Activated B cell treated with CpG ODN at 0.5 μM for 24 hours (primary cell): ENCODE measurements around the gene NDFIP2. TPM values are rescaled to one million over a fixed set of nuclear protein-coding genes. Genes with fewer than 3 reads are reported as not detected.
"Not testable (repeated sequence)": the region's sequence is repeated elsewhere in the genome, so short reads cannot be mapped to it uniquely, and the experiment has no call there.

Experiments used
- ATAC-seq: fragments of 200-7000 bp; cut with Tn5 transposase; one replicate; pipeline ENCODE4 v1.10.0; 2021; ENCODE audit warnings: low read depth, mild to moderate bottlenecking, moderate library complexity
- CTCF ChIA-PET: fragments of 350-600 bp; sonication (Branson Sonifier 250); formaldehyde crosslinking; loops from one replicate; lab custom pipeline; 2021; ENCODE audit warnings: antibody characterized with exemption; lab: Charles Lee
- POLR2A ChIA-PET: fragments of 350-600 bp; sonication (Branson Sonifier 250); formaldehyde crosslinking; loops from one replicate; lab custom pipeline; 2021; ENCODE audit warnings: antibody characterized with exemption; lab: Charles Lee
- DNase-seq: peaks from one replicate; pipeline ENCODE4 v3.0.0; 2022
- H3K27ac Mint-ChIP-seq: one replicate; pipeline ENCODE4 v1.8.0; 2020; ENCODE audit warnings: mixed read lengths
- H3K27me3 Mint-ChIP-seq: one replicate; pipeline ENCODE4 v1.8.0; 2021; ENCODE audit warnings: mixed read lengths
- H3K36me3 Mint-ChIP-seq: one replicate; pipeline ENCODE4 v1.8.0; 2021; ENCODE audit warnings: low read depth, mixed read lengths
- H3K4me1 Mint-ChIP-seq: one replicate; pipeline ENCODE4 v1.8.0; 2021; ENCODE audit warnings: mixed read lengths
- H3K4me3 Mint-ChIP-seq: one replicate; pipeline ENCODE4 v1.8.0; 2020; ENCODE audit warnings: mild to moderate bottlenecking, mixed read lengths
- H3K9me3 Mint-ChIP-seq: one replicate; pipeline ENCODE4 v1.8.0; 2020; ENCODE audit warnings: mixed read lengths
- CTCF ChIP-seq: fragments of 200-600 bp; IDR thresholded peaks from one replicate; pipeline ENCODE4 v1.8.0; 2022; ENCODE audit warnings: antibody characterized with exemption, mild to moderate bottlenecking
- intact Hi-C: fragments of 100-400 bp; cut with micrococcal nuclease; formaldehyde crosslinking; loops from one replicate; pipeline ENCODE4 v1.15.1; 2024
- total RNA-seq: library from RNA; stranded (reverse); gene quantifications from 2 replicates; pipeline ENCODE4 v1.2.3, GENCODE V29; 2022

NDFIP2 gene
- total RNA-seq, 1 donor from 2014 or later: 2.8 TPM

- intact Hi-C loops: no loop called here
- POLR2A ChIA-PET: no interaction called here
- H3K4me1 Mint-ChIP-seq: no peaks in the 10 kb centered on the region
Observed at GRCh38 chr13:79562557-79562956, 81.6 kb downstream of the NDFIP2 start.

GRCh38 chr13:79566118-79566517 lies 85.2 kb downstream of the NDFIP2 start:
- no peak for TF ChIP-seq CTCF
- ChIA-PET POLR2A (no interaction called here), CTCF (no interaction called here)
- ATAC-seq (no peak), DNase-seq (no peak)
- Mint-ChIP-seq H3K4me1 (no peaks in the 10 kb centered on the region), H3K4me3 (no peak overlapping the region), H3K27me3 (peaks cover 8% of the 10 kb centered on the region), H3K36me3 (no peaks in the 10 kb centered on the region), H3K9me3 (peaks cover 9% of the 10 kb centered on the region), H3K27ac (no peak overlapping the region)
- intact Hi-C loops: no loop called here

More at GRCh38 chr13:79562557-79562956, 81.6 kb downstream of the NDFIP2 start:
- CTCF ChIA-PET: no interaction called here
- H3K9me3 Mint-ChIP-seq: peaks cover 9% of the 10 kb centered on the region
- no peak for DNase-seq
- peaks cover 8% of the 10 kb centered on the region for H3K27me3 Mint-ChIP-seq
- no peak for ATAC-seq
- H3K4me3 Mint-ChIP-seq: no peak overlapping the region
- no peak for TF ChIP-seq CTCF
- H3K36me3 Mint-ChIP-seq: no peaks in the 10 kb centered on the region
- H3K27ac Mint-ChIP-seq: no peak overlapping the region

- Mint-ChIP-seq H3K27me3 (peaks cover 3% of the 10 kb centered on the region), H3K4me1 (no peaks in the 10 kb centered on the region), H3K9me3 (peaks cover 2% of the 10 kb centered on the region), H3K36me3 (no peaks in the 10 kb centered on the region), H3K27ac (no peak overlapping the region), H3K4me3 (no peak overlapping the region)
- CTCF ChIA-PET: no interaction called here
- ATAC-seq: no peak
- POLR2A ChIA-PET: no interaction called here
- no peak for DNase-seq
- TF ChIP-seq CTCF: no peak
- intact Hi-C loops: no loop called here
Observed at GRCh38 chr13:79571147-79571546, 90.2 kb downstream of the NDFIP2 start.

- POLR2A ChIA-PET, H3K4me3 Mint-ChIP-seq, H3K27me3 Mint-ChIP-seq, H3K36me3 Mint-ChIP-seq, H3K4me1 Mint-ChIP-seq, H3K9me3 Mint-ChIP-seq, CTCF ChIA-PET, H3K27ac Mint-ChIP-seq, ATAC-seq, DNase-seq, intact Hi-C loops: not testable (repeated sequence)
Observed at GRCh38 chr13:79573892-79574291, 92.9 kb downstream of the NDFIP2 start.

GRCh38 chr13:79581870-79582315 lies 100.9 kb downstream of the NDFIP2 start:
- Mint-ChIP-seq H3K4me1 (no peaks in the 10 kb centered on the region), H3K4me3 (no peak overlapping the region), H3K9me3 (peaks cover 8% of the 10 kb centered on the region), H3K36me3 (no peaks in the 10 kb centered on the region), H3K27me3 (no peaks in the 10 kb centered on the region), H3K27ac (no peak overlapping the region)
- intact Hi-C loops: no loop called here
- ChIA-PET CTCF (no interaction called here), POLR2A (no interaction called here)
- no peak for TF ChIP-seq CTCF
- DNase-seq: no peak
- no peak for ATAC-seq

GRCh38 chr13:79582896-79583295 lies 101.9 kb downstream of the NDFIP2 start:
- ChIA-PET POLR2A (no interaction called here), CTCF (no interaction called here)
- Mint-ChIP-seq H3K27me3 (no peaks in the 10 kb centered on the region), H3K4me3 (no peak overlapping the region), H3K9me3 (peaks cover 6% of the 10 kb centered on the region), H3K27ac (no peak overlapping the region), H3K4me1 (no peaks in the 10 kb centered on the region), H3K36me3 (no peaks in the 10 kb centered on the region)
- intact Hi-C loops: no loop called here
- ATAC-seq (no peak), DNase-seq (no peak)
- no peak for TF ChIP-seq CTCF
